Measurements from ENCODE around the gene DROSHA.

DNA sequence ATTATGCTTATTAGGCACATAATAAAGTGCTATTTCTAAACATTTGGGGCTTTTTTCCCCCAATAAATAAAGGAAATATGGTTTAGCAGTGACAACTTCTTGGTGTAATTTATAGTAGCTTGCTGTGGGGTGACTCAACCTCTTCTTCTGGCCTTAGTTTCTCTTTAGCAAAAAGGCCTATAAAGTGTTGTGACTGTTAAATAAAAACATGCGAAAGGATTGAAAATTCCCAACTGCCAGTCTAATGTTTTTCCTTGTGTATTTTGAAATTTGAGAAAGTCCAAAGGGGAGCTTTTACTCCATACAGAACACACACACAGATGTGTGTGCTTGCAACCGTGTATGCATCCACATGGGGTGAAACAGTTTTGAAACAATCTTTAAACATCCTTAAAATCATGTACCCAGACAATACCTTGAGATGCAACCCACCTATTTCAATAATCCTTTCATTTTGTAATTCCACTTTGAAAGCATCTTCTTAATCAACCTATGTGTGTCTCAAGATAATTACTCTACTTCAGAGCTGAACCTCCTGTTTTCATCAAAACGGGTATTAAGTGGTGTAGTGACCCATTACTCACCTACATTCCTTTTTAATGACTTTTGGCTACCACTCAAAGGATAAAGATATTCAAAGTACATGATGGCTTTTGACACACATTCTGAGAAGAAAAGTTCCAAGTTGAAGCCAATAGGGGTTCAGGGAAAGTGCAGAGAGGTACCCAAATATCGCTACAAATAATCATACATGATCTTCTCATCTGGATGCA lies 123.8 kb downstream of the DROSHA start:
- TF ChIP-seq CTCF (IDR thresholded peaks at IDR 0.05) (no peak), POLR2A (IDR thresholded peaks at IDR 0.05) (no peak)
